Heart left ventricle (tissue), 16 donors: ENCODE data around the gene STN1. TPM values are rescaled to one million over a fixed set of nuclear protein-coding genes. Genes with fewer than 3 reads are reported as not detected.

ENCODE experiments used
- ATAC-seq, 4 donors: fragments of 200-7000 bp; cut with Tn5 transposase; one replicate each; pipeline ENCODE4 v1.9.1; 2020 to 2022; ENCODE audit warnings: moderate library complexity in 4 of 4, mild to moderate bottlenecking in 3 of 4, moderate number of reproducible peaks in 1 of 4
- DNase-seq, 5 donors: peaks; one replicate each; pipeline ENCODE4 v3.0.0-alpha.2; 2020
- H3K27ac ChIP-seq, 12 donors: fragments of 200-600 bp; sonication (generic) in 4 of 12; one replicate each; pipeline versions ENCODE4 v1.5.0 to v1.8.0; 2016 to 2022; ENCODE audit warnings: mild to moderate bottlenecking in 2 of 12
- H3K27me3 ChIP-seq, 9 donors: fragments of 200-600 bp; sonication (generic) in 2 of 9; one replicate each; pipeline versions ENCODE4 v1.5.1 to v1.8.0; 2016 to 2022; ENCODE audit warnings: mild to moderate bottlenecking in 3 of 9
- H3K36me3 ChIP-seq, 9 donors: fragments of 200-600 bp; sonication (generic) in 2 of 9; one replicate each; pipeline versions ENCODE4 v1.5.0 to v1.8.0; 2018 to 2022; ENCODE audit warnings: mild to moderate bottlenecking in 2 of 9
- H3K4me1 ChIP-seq, 12 donors: fragments of 200-600 bp; sonication (generic) in 4 of 12; one replicate each; pipeline versions ENCODE4 v1.5.0 to v1.8.0; 2016 to 2022; ENCODE audit warnings: mild to moderate bottlenecking in 3 of 12
- H3K4me3 ChIP-seq, 12 donors: fragments of 200-600 bp; sonication (generic) in 4 of 12; one replicate each; pipeline versions ENCODE4 v1.5.0 to v1.8.0; 2017 to 2022; ENCODE audit warnings: mild to moderate bottlenecking in 9 of 12, moderate library complexity in 4 of 12
- H3K9me3 ChIP-seq, 12 donors: fragments of 200-600 bp; sonication (generic) in 4 of 12; one replicate each; pipeline versions ENCODE4 v1.5.0 to v1.8.0; 2016 to 2022; ENCODE audit warnings: mild to moderate bottlenecking in 1 of 12
- CTCF ChIP-seq, 12 donors: fragments of 200-600 bp; sonication (generic) in 4 of 12; IDR thresholded peaks; one replicate each; pipeline versions ENCODE4 v1.5.0 to v1.8.0; 2018 to 2022; ENCODE audit warnings: antibody characterized with exemption in 12 of 12, mild to moderate bottlenecking in 5 of 12
- POLR2A ChIP-seq, 2 donors: fragments of 450-650 bp; IDR thresholded peaks; one replicate each; pipeline ENCODE4 v1.6.1; 2017; ENCODE audit warnings: antibody characterized with exemption in 2 of 2, mild to moderate bottlenecking in 2 of 2, moderate library complexity in 2 of 2
- WGBS, 4 donors: extraction: QIAGEN DNeasy Blood & Tissue Kit in 2 of 4; methylation state at CpG; one replicate each; pipeline versions ENCODE4 v1.1.5 to v1.1.7; 2013 to 2018; 5-methylcytosine and 5-hydroxymethylcytosine counted together
- intact Hi-C, 10 donors: fragments of 100-400 bp; cut with DNase I; formaldehyde crosslinking; loops; one replicate each; pipeline versions ENCODE4 v1.11.1 to v1.14.2; 2022
- polyA plus RNA-seq, 2 donors: library from polyadenylated mRNA; stranded (reverse); fragments of 200-250 nt; gene quantifications; one replicate each; pipeline ENCODE4 v1.2.3, GENCODE V29; 2013
- total RNA-seq, 9 donors: library from RNA; depleted of rRNA in 2 of 9; stranded (reverse); fragments of >200 nt in 2 of 9; fragmentation: NEBNext Ultra II Directional in 3 of 9; extraction: Animal tissue kit (Norgen Biotek cat#: 25700) in 3 of 9; gene quantifications; one replicate each; pipeline versions ENCODE4 v1.1.0 to v1.2.4, GENCODE V29; 2016 to 2023
- donor health status: ischemic (EF 13 %, LVEDD 7.1; RV severe dilation, severe dysfunction).
- donor health status: healthy with polysubstance abuse.
- donor health status: DM: no; HTN: yes; CAD: no.
- donor health status: DM: no; HTN: no; CAD: no.
- donor health status: ischemic (EF 25% LVEDD 6.9; RV normal size, moderate dysfunction).
- donor health status: ischemic (EF 25% LVEDD 5.7; RV mildly dilated, moderate dysfunction).
- donor health status: healthy.
- donor health status: DM: yes; HTN: yes; CAD: no.
- donor health status: ischemic (EF 35%, LVEDD 5.7; RV mildly dilated, moderate dysfunction).
- donor health status: nonischemic (EF 11% LVEDD 7.7; RV severe dilation, severe dysfunction).
- donor health status: DM: yes; HTN: yes; CAD: no.
- donor health status: PGD.
- donor health status: ischemic (EF 29% LVEDD 5.4; RV normal size, mild dysfunction).
- donor health status: nonischemic (EF 23%, LVEDD 6.1; RV moderate dilation, normal function).

The STN1 gene
- total and polyA plus RNA-seq, 11 donors = 23.1 to 53.1 (median 32.7) TPM

GRCh38 chr10:103901299-103901698 is 16.7 kb downstream of the STN1 start:
- no peaks in the 10 kb centered on the region for H3K9me3 ChIP-seq
- no peak overlapping the region for H3K27ac ChIP-seq
- H3K4me3 ChIP-seq = no peak overlapping the region
- DNase-seq (no peak), ATAC-seq (no peak)
- peaks cover 0 to 23% (median 7%) of the 10 kb centered on the region in 12 donors for H3K4me1 ChIP-seq
- intact Hi-C loops = no loop called here
- H3K36me3 ChIP-seq = peaks cover 0 to 87% (median 65%) of the 10 kb centered on the region in 9 donors
- WGBS, 4 donors = 71 to 75% (median 74%) methylated on average over 5 of the region's 5 CpGs
- H3K27me3 ChIP-seq = no peaks in the 10 kb centered on the region
- no peak for TF ChIP-seq POLR2A (IDR thresholded peaks at IDR 0.05)
- no peak for TF ChIP-seq CTCF (IDR thresholded peaks at IDR 0.05)

- peaks cover 0 to 80% (median 57%) of the 10 kb centered on the region in 9 donors for H3K36me3 ChIP-seq
- intact Hi-C loops = loop anchor here in 4 of 10 donors (5.0 to 10.0 kb wide), 4 partner anchors 68 to 305 kb away; partner anchors contain the start of genes SFR1 (in 2 of the 4) and SLK (in 1 of the 4)
Observed at GRCh38 chr10:103899312-103899711, 18.7 kb downstream of the STN1 start.

GRCh38 chr10:103897241-103897774 is 20.7 kb downstream of the STN1 start:
- TF ChIP-seq CTCF (IDR thresholded peaks at IDR 0.05) (no peak), POLR2A (IDR thresholded peaks at IDR 0.05) (no peak)
- ATAC-seq = peak in 1 of 4 donors; percentile 17
- Histone ChIP-seq H3K36me3 (peaks cover 0 to 65% (median 50%) of the 10 kb centered on the region in 9 donors), H3K27ac (peak overlapping the region in 4 of 12 donors; percentile 10 to 90 (median 75)), H3K27me3 (no peaks in the 10 kb centered on the region), H3K9me3 (no peaks in the 10 kb centered on the region), H3K4me1 (peaks cover 14 to 57% (median 38%) of the 10 kb centered on the region in 12 donors), H3K4me3 (no peak overlapping the region)
- WGBS, 4 donors = 74 to 84% (median 78%) methylated on average over 7 of the region's 7 CpGs
- intact Hi-C loops = loop anchor here in 4 of 10 donors (5.0 to 10.0 kb wide), 4 partner anchors 70 to 307 kb away; partner anchors contain the start of genes SFR1 (in 2 of the 4) and SLK (in 1 of the 4)
- DNase-seq = no peak

More at GRCh38 chr10:103899312-103899711, 18.7 kb downstream of the STN1 start:
- no peak for ATAC-seq
- peaks cover 6 to 38% (median 25%) of the 10 kb centered on the region in 12 donors for H3K4me1 ChIP-seq
- H3K27ac ChIP-seq = no peak overlapping the region
- H3K9me3 ChIP-seq = no peaks in the 10 kb centered on the region
- WGBS, 4 donors = 91 to 97% (median 96%) methylated on average over 5 of the region's 5 CpGs
- H3K4me3 ChIP-seq = no peak overlapping the region
- no peak for DNase-seq
- no peaks in the 10 kb centered on the region for H3K27me3 ChIP-seq
- TF ChIP-seq POLR2A (IDR thresholded peaks at IDR 0.05) = no peak
- TF ChIP-seq CTCF (IDR thresholded peaks at IDR 0.05) = no peak

GRCh38 chr10:103896225-103896624 is 21.8 kb downstream of the STN1 start:
- ATAC-seq (peak in 3 of 4 donors; percentile 15 to 34 (median 32)), DNase-seq (no peak)
- intact Hi-C loops = loop anchor here in 4 of 10 donors (5.0 to 10.0 kb wide), 4 partner anchors 71 to 309 kb away; partner anchors contain the start of genes SFR1 (in 2 of the 4) and SLK (in 1 of the 4)
- TF ChIP-seq CTCF (IDR thresholded peaks at IDR 0.05) = no peak
- no peak for TF ChIP-seq POLR2A (IDR thresholded peaks at IDR 0.05)
- H3K36me3 ChIP-seq = peaks cover 0 to 68% (median 60%) of the 10 kb centered on the region in 9 donors
- H3K27me3 ChIP-seq = no peaks in the 10 kb centered on the region
- H3K4me3 ChIP-seq = no peak overlapping the region
- H3K4me1 ChIP-seq = peaks cover 14 to 57% (median 38%) of the 10 kb centered on the region in 12 donors
- WGBS, 4 donors = 46 to 67% (median 57%) methylated on average over 5 of the region's 5 CpGs
- H3K27ac ChIP-seq = peak overlapping the region; percentile 43 to 90 (median 76)
- H3K9me3 ChIP-seq = no peaks in the 10 kb centered on the region
